A673 (cell line): ENCODE data around the gene DTNA. TPM values are rescaled to one million over a fixed set of nuclear protein-coding genes. Genes with fewer than 3 reads are reported as not detected.
"Not testable (repeated sequence)": the region's sequence is repeated elsewhere in the genome, so short reads cannot be mapped to it uniquely, and the experiment has no call there.

Experiments used
- BruUV-seq: library from RNA; stranded (reverse); fragments of 400-500 nt; replicated peaks from 2 replicates; lab custom pipeline; 2021; lab: Mats Ljungman, UMichigan
- CTCF ChIA-PET: fragments of 300-600 bp; sonication (Branson Sonifier 250); formaldehyde crosslinking; loops from one replicate; lab custom pipeline; 2022; ENCODE audit warnings: antibody characterized with exemption; lab: Charles Lee
- POLR2A ChIA-PET: fragments of 300-600 bp; sonication (Branson Sonifier 250); formaldehyde crosslinking; loops from one replicate; lab custom pipeline; 2022; ENCODE audit warnings: antibody characterized with exemption; ENCODE audit not compliant: low non-redundant PET; lab: Charles Lee
- DNase-seq: peaks from one replicate; pipeline ENCODE4 v3.0.0-alpha.2; 2015; ENCODE audit warnings: low spot score
- H3K27ac ChIP-seq: fragments of 200-600 bp; sonication (generic); 2 replicates; pipeline ENCODE4 v1.5.1; 2016; ENCODE audit warnings: mixed run types, low read depth, mild to moderate bottlenecking, mixed read lengths, antibody characterized with exemption, low read length; ENCODE audit not compliant: poor library complexity, severe bottlenecking
- H3K27me3 ChIP-seq: fragments of 200-600 bp; sonication (generic); replicated peaks from 2 replicates; pipeline ENCODE4 v1.6.1; 2017; ENCODE audit warnings: mixed run types, low read depth, mild to moderate bottlenecking, mixed read lengths, antibody characterized with exemption, low read length; ENCODE audit not compliant: insufficient read depth, poor library complexity
- H3K36me3 ChIP-seq: fragments of 200-600 bp; sonication (generic); 2 replicates; pipeline ENCODE4 v1.6.1; 2016; ENCODE audit warnings: mixed run types, mild to moderate bottlenecking, mixed read lengths, antibody characterized with exemption, low read length; ENCODE audit not compliant: insufficient read depth, poor library complexity, severe bottlenecking
- H3K4me1 ChIP-seq: fragments of 200-600 bp; sonication (generic); 2 replicates; pipeline ENCODE4 v1.6.1; 2017; ENCODE audit warnings: mixed run types, mild to moderate bottlenecking, mixed read lengths, antibody characterized with exemption, low read length; ENCODE audit not compliant: insufficient read depth, poor library complexity, severe bottlenecking
- H3K4me3 ChIP-seq: fragments of 200-600 bp; sonication (generic); 2 replicates; pipeline ENCODE4 v1.5.1; 2016; ENCODE audit warnings: low read depth, mixed run types, mild to moderate bottlenecking, mixed read lengths, low read length; ENCODE audit not compliant: poor library complexity, severe bottlenecking
- H3K9me3 ChIP-seq: fragments of 200-600 bp; sonication (generic); 2 replicates; pipeline ENCODE4 v1.6.1; 2016; ENCODE audit warnings: mixed run types, low read depth, mild to moderate bottlenecking, mixed read lengths, antibody characterized with exemption, low read length; ENCODE audit not compliant: poor library complexity, severe bottlenecking
- CTCF ChIP-seq: fragments of 300-800, 200-600 bp; sonication (generic); conservative IDR thresholded peaks from 2 replicates; pipeline ENCODE4 v1.5.1; 2017; ENCODE audit warnings: low read depth, mild to moderate bottlenecking, antibody characterized with exemption, low read length, moderate library complexity, mixed read lengths
- EZH2 ChIP-seq: fragments of 200-600 bp; sonication (generic); IDR thresholded peaks from 2 replicates; pipeline ENCODE4 v1.6.1; 2017; ENCODE audit warnings: borderline replicate concordance, low read depth, mild to moderate bottlenecking, mixed read lengths, antibody characterized with exemption, low read length; ENCODE audit not compliant: poor library complexity, severe bottlenecking
- intact Hi-C: fragments of 100-400 bp; cut with micrococcal nuclease; formaldehyde crosslinking; loops from one replicate; pipeline ENCODE4 v1.10.0; 2022; ENCODE audit not compliant: unreplicated experiment
- total RNA-seq: library from RNA; stranded (reverse); gene quantifications from 2 replicates; pipeline ENCODE4 v1.2.3, GENCODE V29; 2021

Gene DTNA
- total RNA-seq, 1 experiment from 2014 or later: 18.6 TPM

- Histone ChIP-seq H3K36me3 (no peaks in the 10 kb centered on the region), H3K27ac (peak overlapping the region; percentile 35), H3K27me3 (no peaks in the 10 kb centered on the region), H3K9me3 (no peaks in the 10 kb centered on the region), H3K4me3 (peak overlapping the region; percentile 44), H3K4me1 (peaks cover 50% of the 10 kb centered on the region)
- DNase-seq: peak; percentile 66
- CTCF ChIA-PET: interaction anchor here (0.5 to 1.6 kb wide), 2 partner anchors 49 to 54 kb away, joined by 6 to 9 read pairs; no protein-coding TSS in a partner anchor
- POLR2A ChIA-PET: interaction anchor here (0.6 kb wide), 1 partner anchor 322 kb away, joined by 13 read pairs; no protein-coding TSS in a partner anchor
- TF ChIP-seq CTCF (no peak), EZH2 (no peak)
- intact Hi-C loops: no loop called here
- BruUV-seq: no TSS peak
Measured at GRCh38 chr18:34710934-34711333, 836 bp downstream of the DTNA start.

GRCh38 chr18:34716111-34716510 is 6.0 kb downstream of the DTNA start:
- POLR2A ChIA-PET, CTCF ChIA-PET, H3K27me3 ChIP-seq, DNase-seq, H3K9me3 ChIP-seq, H3K4me3 ChIP-seq, H3K36me3 ChIP-seq, H3K27ac ChIP-seq, BruUV-seq, intact Hi-C loops, H3K4me1 ChIP-seq: not testable (repeated sequence)

- Histone ChIP-seq H3K27ac (no peak overlapping the region), H3K27me3 (no peaks in the 10 kb centered on the region), H3K4me1 (no peaks in the 10 kb centered on the region), H3K36me3 (no peaks in the 10 kb centered on the region), H3K4me3 (no peak overlapping the region), H3K9me3 (no peaks in the 10 kb centered on the region)
- CTCF ChIA-PET: no interaction called here
- no peak for DNase-seq
- no TSS peak for BruUV-seq
- POLR2A ChIA-PET: no interaction called here
- intact Hi-C loops: no loop called here
- TF ChIP-seq EZH2: no peak
- no peak for TF ChIP-seq CTCF
Measured at GRCh38 chr18:34718610-34719009, 8.5 kb downstream of the DTNA start.

GRCh38 chr18:34720220-34720619 is 10.1 kb downstream of the DTNA start:
- ChIA-PET CTCF (no interaction called here), POLR2A (interaction anchor here (0.5 kb wide), 1 partner anchor 52 kb away, joined by 3 read pairs; no protein-coding TSS in a partner anchor)
- H3K36me3 ChIP-seq: no peaks in the 10 kb centered on the region
- H3K27me3 ChIP-seq: no peaks in the 10 kb centered on the region
- H3K4me3 ChIP-seq: no peak overlapping the region
- BruUV-seq: no TSS peak
- no peaks in the 10 kb centered on the region for H3K9me3 ChIP-seq
- intact Hi-C loops: no loop called here
- no peak overlapping the region for H3K27ac ChIP-seq
- no peaks in the 10 kb centered on the region for H3K4me1 ChIP-seq
- no peak for DNase-seq
- TF ChIP-seq CTCF (no peak), EZH2 (no peak)
